Measurements from ENCODE around the gene SPRYD3. TPM values are rescaled to one million over a fixed set of nuclear protein-coding genes. Genes with fewer than 3 reads are reported as not detected.

Gene SPRYD3
- total and polyA plus RNA-seq, 2 experiments from 2014 or later: 48.7 to 54.7 TPM

GRCh38 chr12:53014709-53015108, 64.5 kb downstream of the SPRYD3 start:
- in situ Hi-C loops (cut with MboI): no loop called here
- no peak for TF ChIP-seq EZH2phosphoT487 (IDR thresholded peaks at IDR 0.05; ENCODE audit: insufficient read depth, low read depth)
- H3K27me3 ChIP-seq (replicated peaks; ENCODE audit: insufficient read depth): no peaks in the 10 kb centered on the region
- H3K79me2 ChIP-seq (ENCODE audit: insufficient read depth): peaks cover 97% of the 10 kb centered on the region
- H3K9me3 ChIP-seq (ENCODE audit: low read depth): no peaks in the 10 kb centered on the region
- no peak overlapping the region for H3K9ac ChIP-seq
- no peak for DNase-seq
- H3K9me2 ChIP-seq (ENCODE audit: insufficient read depth): no peaks in the 10 kb centered on the region
- H3K4me1 ChIP-seq (ENCODE audit: insufficient read depth): peaks cover 25% of the 10 kb centered on the region
- peaks cover 7% of the 10 kb centered on the region; the same call in 1 of the 2 replicates for H4K20me1 ChIP-seq (ENCODE audit: insufficient read depth)
- peaks cover 10% of the 10 kb centered on the region; the same call in 1 of the 2 replicates for H3F3A ChIP-seq (ENCODE audit: insufficient read depth)
- peaks cover 37% of the 10 kb centered on the region for H3K36me3 ChIP-seq (ENCODE audit: low read depth)
- no peak overlapping the region for H2AFZ ChIP-seq
- no peak overlapping the region for H3K4me3 ChIP-seq
- 75 to 82% methylated on average over 2 of the region's 2 CpGs for WGBS, 2 experiments (ENCODE audit: low coverage in 1 of 2, low lambda C conversion rate in 2 of 2, missing lambda C conversion rate in 2 of 2)
- H3K4me2 ChIP-seq (ENCODE audit: unreplicated experiment): no peak overlapping the region
- no peak overlapping the region for H3K27ac ChIP-seq

Small RNA genes within 50 kb of the gene (microRNA-seq; reads per million reads assigned to microRNA genes)
- gene MIR6757 (ENCODE audit: borderline number of aligned reads): 2.0 reads per million

Small RNA genes within 50 kb of the gene (small RNA-seq; reads per million reads assigned to genes)
- gene MIR6757 (ENCODE audit: low read depth, low replicate concordance): not detected

Other genes starting within 250 kb of the SPRYD3 start
- not detected in 2 replicates for gene KRT79, start 245.1 kb downstream of the SPRYD3 start, total RNA-seq (2014; rRNA removed; shearing (Covaris generic))
- 0.15 TPM in 1 of 2 replicates, not detected in the other for gene KRT79, start 245.1 kb downstream of the SPRYD3 start, polyA plus RNA-seq (2016; fragmentation: Nextera tagmentation; extraction: Ambion mirVana)
- not detected in 2 replicates for gene KRT78, start 230.4 kb downstream of the SPRYD3 start, total RNA-seq (2014; rRNA removed; shearing (Covaris generic))
- gene KRT78, start 230.4 kb downstream of the SPRYD3 start, polyA plus RNA-seq (2016; fragmentation: Nextera tagmentation; extraction: Ambion mirVana): not detected in 2 replicates
- 5.5 and 12.9 TPM in 2 replicates for gene KRT8, start 174.3 kb downstream of the SPRYD3 start, total RNA-seq (2014; rRNA removed; shearing (Covaris generic))
- gene KRT8, start 174.3 kb downstream of the SPRYD3 start, polyA plus RNA-seq (2016; fragmentation: Nextera tagmentation; extraction: Ambion mirVana): 17.5 and 19.8 TPM in 2 replicates
- gene KRT18, start 130.3 kb downstream of the SPRYD3 start, total RNA-seq (2014; rRNA removed; shearing (Covaris generic)): 69.9 and 83.8 TPM in 2 replicates
- gene KRT18, start 130.3 kb downstream of the SPRYD3 start, polyA plus RNA-seq (2016; fragmentation: Nextera tagmentation; extraction: Ambion mirVana): 141 TPM in 2 replicates
- 436 and 501 TPM in 2 replicates for gene EIF4B, start 72.9 kb downstream of the SPRYD3 start, total RNA-seq (2014; rRNA removed; shearing (Covaris generic))
- 73.4 and 74.8 TPM in 2 replicates for gene EIF4B, start 72.9 kb downstream of the SPRYD3 start, polyA plus RNA-seq (2016; fragmentation: Nextera tagmentation; extraction: Ambion mirVana)
- gene TNS2, start 29.3 kb downstream of the SPRYD3 start, total RNA-seq (2014; rRNA removed; shearing (Covaris generic)): 41.6 and 48.6 TPM in 2 replicates
- 24.1 and 26.1 TPM in 2 replicates for gene TNS2, start 29.3 kb downstream of the SPRYD3 start, polyA plus RNA-seq (2016; fragmentation: Nextera tagmentation; extraction: Ambion mirVana)
- gene IGFBP6, start 18.3 kb upstream of the SPRYD3 start, total RNA-seq (2014; rRNA removed; shearing (Covaris generic)): 1,132 and 1,614 TPM in 2 replicates
- gene IGFBP6, start 18.3 kb upstream of the SPRYD3 start, polyA plus RNA-seq (2016; fragmentation: Nextera tagmentation; extraction: Ambion mirVana): 1,827 and 1,899 TPM in 2 replicates
- gene SOAT2, start 24.1 kb upstream of the SPRYD3 start, total RNA-seq (2014; rRNA removed; shearing (Covaris generic)): not detected in 2 replicates
- gene SOAT2, start 24.1 kb upstream of the SPRYD3 start, polyA plus RNA-seq (2016; fragmentation: Nextera tagmentation; extraction: Ambion mirVana): 0.33 and 0.43 TPM in 2 replicates
- 5.1 and 6.5 TPM in 2 replicates for gene ZNF740, start 101.3 kb upstream of the SPRYD3 start, total RNA-seq (2014; rRNA removed; shearing (Covaris generic))
- 2.8 and 3.9 TPM in 2 replicates for gene ZNF740, start 101.3 kb upstream of the SPRYD3 start, polyA plus RNA-seq (2016; fragmentation: Nextera tagmentation; extraction: Ambion mirVana)
- 13.4 and 14.2 TPM in 2 replicates for gene CSAD, start 101.5 kb upstream of the SPRYD3 start, total RNA-seq (2014; rRNA removed; shearing (Covaris generic))
- gene CSAD, start 101.5 kb upstream of the SPRYD3 start, polyA plus RNA-seq (2016; fragmentation: Nextera tagmentation; extraction: Ambion mirVana): 6.1 and 8.6 TPM in 2 replicates
- 1.4 and 2.4 TPM in 2 replicates for gene ITGB7, start 127.9 kb upstream of the SPRYD3 start, total RNA-seq (2014; rRNA removed; shearing (Covaris generic))
- gene ITGB7, start 127.9 kb upstream of the SPRYD3 start, polyA plus RNA-seq (2016; fragmentation: Nextera tagmentation; extraction: Ambion mirVana): 0.84 and 1.2 TPM in 2 replicates
- gene RARG, start 152.8 kb upstream of the SPRYD3 start, total RNA-seq (2014; rRNA removed; shearing (Covaris generic)): 75.3 and 76.6 TPM in 2 replicates
- gene RARG, start 152.8 kb upstream of the SPRYD3 start, polyA plus RNA-seq (2016; fragmentation: Nextera tagmentation; extraction: Ambion mirVana): 116 and 118 TPM in 2 replicates
- 5.6 and 8.5 TPM in 2 replicates for gene ESPL1, start 188.9 kb upstream of the SPRYD3 start, total RNA-seq (2014; rRNA removed; shearing (Covaris generic))
- gene ESPL1, start 188.9 kb upstream of the SPRYD3 start, polyA plus RNA-seq (2016; fragmentation: Nextera tagmentation; extraction: Ambion mirVana): 2.0 and 3.3 TPM in 2 replicates
- 380 and 393 TPM in 2 replicates for gene PFDN5, start 216.2 kb upstream of the SPRYD3 start, total RNA-seq (2014; rRNA removed; shearing (Covaris generic))
- 609 and 625 TPM in 2 replicates for gene PFDN5, start 216.2 kb upstream of the SPRYD3 start, polyA plus RNA-seq (2016; fragmentation: Nextera tagmentation; extraction: Ambion mirVana)
- 39.6 and 48.9 TPM in 2 replicates for gene MYG1, start 220.3 kb upstream of the SPRYD3 start, total RNA-seq (2014; rRNA removed; shearing (Covaris generic))
- gene MYG1, start 220.3 kb upstream of the SPRYD3 start, polyA plus RNA-seq (2016; fragmentation: Nextera tagmentation; extraction: Ambion mirVana): 47.8 and 52.4 TPM in 2 replicates
- gene AAAS, start 242.2 kb upstream of the SPRYD3 start, total RNA-seq (2014; rRNA removed; shearing (Covaris generic)): 63.4 and 72.0 TPM in 2 replicates
- 46.6 and 49.7 TPM in 2 replicates for gene AAAS, start 242.2 kb upstream of the SPRYD3 start, polyA plus RNA-seq (2016; fragmentation: Nextera tagmentation; extraction: Ambion mirVana)

Data from GM23248 (cell line).